NCI-H146 treated with DMSO at 0.1 percent for 48 hours (cell line): Measurements from ENCODE around the gene PLSCR2.
"Not testable (repeated sequence)": the region's sequence is repeated elsewhere in the genome, so short reads cannot be mapped to it uniquely, and the experiment has no call there.

Experiments
- DNase-seq: peaks from one replicate; lab custom pipeline; 2025; ENCODE audit not compliant: unreplicated experiment; lab: John Stamatoyannopoulos, UW

The PLSCR2 gene

DNA sequence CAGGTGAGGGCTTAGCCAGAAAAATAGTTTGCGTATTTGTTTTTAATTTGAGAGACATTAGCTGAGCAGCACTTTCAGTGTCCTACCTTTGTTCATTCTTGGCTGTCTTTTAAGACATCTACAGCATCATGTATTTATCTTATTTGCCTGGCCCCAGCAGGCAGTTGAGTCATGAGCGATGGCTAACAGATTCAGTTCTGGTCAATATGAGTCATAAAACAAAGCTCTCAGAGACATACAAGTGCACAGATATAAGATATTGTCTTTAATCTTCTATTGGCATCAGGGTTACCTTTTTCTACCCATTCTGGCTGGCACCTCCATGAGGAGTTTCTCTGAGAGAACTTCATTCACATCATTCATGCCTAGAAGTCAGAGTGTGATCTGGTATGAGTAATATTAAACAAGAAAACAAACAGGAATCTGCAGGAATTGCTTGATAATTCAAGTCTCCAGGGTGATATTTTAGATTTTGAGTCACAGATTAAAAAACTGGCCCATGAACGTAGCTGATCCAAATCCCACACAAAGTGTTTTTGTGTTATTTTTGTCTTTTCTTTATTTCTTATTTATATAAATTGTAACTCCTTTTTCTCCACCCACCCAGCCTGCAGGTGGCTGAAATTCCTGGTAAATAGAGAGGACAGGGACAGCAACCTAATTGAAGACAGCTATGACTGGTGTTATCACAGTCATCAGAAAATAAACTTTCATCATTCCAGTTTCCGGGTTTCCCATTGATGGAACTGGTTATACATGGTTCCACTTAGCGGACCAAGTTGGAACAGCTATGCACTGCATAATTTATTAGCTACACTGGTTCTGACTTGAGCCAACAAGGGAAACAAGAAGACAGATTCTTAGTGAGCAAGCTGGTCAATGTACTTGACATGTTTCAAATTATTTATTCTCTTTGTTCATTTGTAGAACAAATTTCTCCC, 47.3 kb downstream of the PLSCR2 start:
- no peak for DNase-seq

DNA sequence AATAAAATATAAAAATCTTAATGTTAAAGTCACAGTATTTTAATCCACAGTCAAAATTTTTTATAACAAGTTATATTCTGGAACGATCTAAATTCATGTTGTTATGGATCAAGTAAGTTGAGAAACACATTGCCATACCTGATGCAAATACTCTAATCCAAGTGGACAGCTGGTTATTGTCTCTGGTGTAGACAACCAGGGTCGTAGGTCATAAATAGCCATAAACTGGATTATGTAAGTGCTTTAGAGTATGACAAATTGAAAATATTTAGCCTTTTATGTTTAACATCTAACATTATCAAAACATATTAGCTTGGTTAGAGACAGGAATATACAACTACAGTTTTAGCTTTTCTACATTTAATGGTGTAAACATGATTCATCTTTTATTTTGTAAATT, 53.0 kb downstream of the PLSCR2 start:
- no peak for DNase-seq

DNA sequence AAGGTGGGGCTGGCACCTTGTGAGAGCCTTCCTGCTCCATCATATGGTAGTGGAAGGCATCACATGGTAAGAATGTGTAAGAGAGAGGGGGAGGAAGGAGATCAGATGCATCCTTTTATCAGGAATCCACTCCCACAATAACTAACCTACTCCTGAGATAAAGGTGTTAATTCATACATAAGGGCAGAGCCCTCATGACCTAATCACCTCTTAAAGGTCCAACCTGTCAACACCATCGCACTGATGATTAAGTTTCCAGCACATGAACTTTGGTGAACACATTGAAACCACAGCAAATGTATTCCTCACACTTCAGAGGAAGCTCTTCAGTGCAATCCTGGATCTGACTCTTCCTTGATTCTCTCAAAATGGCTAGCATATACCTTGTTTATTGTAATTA, 55.4 kb downstream of the PLSCR2 start:
- no peak for DNase-seq

- not testable (repeated sequence) for DNase-seq
Observed at GRCh38 chr3:146412711-146413110, 56.6 kb downstream of the PLSCR2 start.

GRCh38 chr3:146407956-146408355, 61.4 kb downstream of the PLSCR2 start:
- no peak for DNase-seq

DNA sequence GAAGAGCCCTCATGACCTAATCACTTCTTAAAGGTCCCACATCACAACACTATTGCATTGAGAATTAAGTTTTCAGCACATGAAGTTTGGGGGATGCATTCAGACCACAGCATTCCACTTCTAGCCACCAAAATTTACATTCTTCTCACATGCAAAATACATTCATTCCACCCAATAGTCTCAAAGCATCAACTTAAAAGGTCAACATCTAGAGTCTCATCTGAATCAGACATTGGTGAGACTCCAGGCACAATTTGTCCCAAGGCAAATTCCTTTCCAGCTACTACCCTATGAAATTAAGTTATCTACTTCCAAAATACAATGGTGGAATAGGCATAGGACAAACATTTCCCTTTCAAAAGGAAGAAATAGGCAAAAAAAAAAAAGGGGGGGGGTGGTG, 64.9 kb downstream of the PLSCR2 start:
- DNase-seq, result no peak

DNA sequence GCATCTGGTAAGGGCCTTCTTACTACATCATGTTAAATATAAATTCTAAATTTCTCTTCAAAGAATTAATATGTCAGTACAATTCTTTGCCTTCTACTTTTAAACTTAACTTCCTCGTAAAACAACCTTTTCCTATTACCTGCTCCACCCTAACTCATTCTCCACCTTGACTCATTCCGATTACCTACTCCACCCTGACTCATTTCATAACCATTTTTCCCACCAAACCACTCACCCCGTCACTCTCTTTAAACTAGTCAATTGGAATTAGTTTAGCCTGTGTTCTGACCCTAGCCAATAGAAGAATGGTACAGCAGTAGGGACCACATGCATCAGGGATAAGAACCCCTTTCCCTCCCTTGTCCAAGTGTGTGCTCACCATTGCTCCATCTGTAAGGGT, 65.6 kb downstream of the PLSCR2 start:
- no peak for DNase-seq

DNA sequence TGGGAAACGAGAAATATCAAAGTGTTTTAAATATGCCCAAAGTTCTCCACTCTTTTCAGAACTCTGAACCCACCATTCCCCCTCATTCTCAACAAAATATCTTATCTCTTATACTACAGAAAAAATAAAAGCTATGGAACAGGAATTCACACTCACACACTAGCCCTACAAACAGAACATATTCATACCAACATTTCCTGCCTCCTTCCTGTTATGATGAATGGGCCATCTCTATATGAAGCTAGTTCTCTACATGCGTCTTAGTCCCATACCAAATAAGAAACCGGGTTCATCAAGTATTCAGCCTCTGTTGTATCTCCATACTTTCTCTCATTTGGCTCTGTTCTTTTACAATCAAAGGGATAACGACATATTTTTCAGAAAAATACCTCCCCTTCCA, 72.6 kb downstream of the PLSCR2 start:
- DNase-seq, result no peak

DNA sequence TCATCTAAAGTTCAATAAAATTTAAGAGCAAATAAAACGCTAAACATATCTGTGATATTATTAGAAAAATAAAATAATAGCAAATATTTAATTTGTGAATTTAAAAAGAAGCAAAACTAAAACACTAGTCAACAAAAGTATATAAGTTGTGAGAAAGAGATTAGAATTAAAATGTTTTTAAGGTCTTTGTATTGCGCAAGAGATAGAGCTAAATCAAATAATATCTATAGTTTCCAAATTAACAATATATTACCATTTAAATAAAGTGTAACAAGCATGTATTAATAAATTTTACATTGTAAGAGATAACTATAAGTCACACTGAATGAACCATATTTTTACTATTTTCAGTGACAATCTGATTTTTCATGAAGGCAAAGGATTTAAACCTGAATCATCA, 74.2 kb downstream of the PLSCR2 start:
- no peak for DNase-seq

GRCh38 chr3:146390957-146391356, 78.4 kb downstream of the PLSCR2 start:
- no peak for DNase-seq

DNA sequence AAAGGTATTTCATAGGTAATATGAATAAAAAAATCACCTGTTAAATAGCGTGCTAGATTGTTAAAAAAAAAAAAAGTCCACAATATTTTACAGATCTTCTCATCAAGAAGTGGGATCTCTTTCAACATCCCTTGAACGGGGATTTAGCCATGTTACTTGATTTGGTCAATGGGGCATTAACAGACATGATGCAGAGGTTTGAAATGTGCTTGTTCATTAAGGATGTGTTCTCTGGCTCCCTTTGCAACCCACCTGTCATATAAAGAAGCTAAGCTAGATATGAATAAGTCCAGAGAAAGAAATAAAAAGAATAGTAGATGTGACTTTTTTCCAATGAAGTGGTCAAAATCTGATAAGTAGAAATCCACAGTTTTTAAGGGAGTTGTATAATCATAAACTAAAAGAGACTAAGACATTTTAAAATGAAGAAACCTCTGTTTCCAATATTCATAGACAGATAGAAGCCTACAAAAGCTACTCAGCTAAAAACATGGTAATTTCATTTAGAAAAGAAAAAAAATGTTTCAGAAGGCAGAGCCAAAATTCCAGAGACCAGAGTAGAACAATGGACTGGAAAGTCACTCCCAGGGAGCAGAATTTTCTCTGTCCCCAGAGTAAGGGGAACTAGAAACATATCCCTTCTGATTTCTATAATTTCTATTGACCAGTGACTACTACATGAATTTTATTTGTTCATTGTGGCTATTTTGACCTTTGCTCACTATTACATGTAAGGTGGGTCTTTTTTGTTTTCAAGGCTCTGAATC, 79.2 kb downstream of the PLSCR2 start:
- DNase-seq, result no peak

DNA sequence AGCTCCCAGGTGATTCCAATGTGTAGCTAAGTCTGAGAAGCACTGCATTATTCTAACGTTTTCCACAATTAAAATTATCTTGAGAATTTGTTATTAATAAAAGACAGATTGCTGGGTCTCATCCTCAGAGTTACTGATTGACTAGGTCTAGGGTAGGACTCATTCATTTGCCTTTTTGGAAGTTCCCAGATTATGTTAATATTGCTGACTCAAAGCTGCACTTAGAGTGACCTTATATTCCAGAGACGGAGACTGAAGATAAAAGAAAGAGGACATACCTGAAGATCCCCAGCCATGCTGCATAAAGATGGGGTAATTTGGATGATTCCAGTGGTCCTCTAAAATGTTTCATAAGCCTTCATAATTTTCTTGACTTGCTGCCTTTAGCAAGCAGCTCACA, 81.8 kb downstream of the PLSCR2 start:
- no peak for DNase-seq

- DNase-seq, result no peak
Observed at GRCh38 chr3:146386936-146387335, 82.4 kb downstream of the PLSCR2 start.

- no peak for DNase-seq
Observed at GRCh38 chr3:146384786-146385185, 84.6 kb downstream of the PLSCR2 start.
